K562 (cell line): ENCODE results near the gene SOD1. TPM values are rescaled to one million over a fixed set of nuclear protein-coding genes. Genes with fewer than 3 reads are reported as not detected.

Source experiments
- ATAC-seq: fragments of 200-7000 bp; cut with Tn5 transposase; 3 replicates; pipeline ENCODE4 v1.9.1; 2020; ENCODE audit warnings: moderate library complexity
- BruUV-seq: library from RNA; stranded (reverse); fragments of 400-500 nt; replicated peaks from 2 replicates; lab custom pipeline; 2021; lab: Mats Ljungman, UMichigan
- CTCF ChIA-PET: fragments of 300-600 bp; formaldehyde crosslinking; extraction: SDS; loops from one replicate; lab custom pipeline; 2021; ENCODE audit warnings: low intra/inter-chr PET ratio; lab: Yijun Ruan, JAX
- POLR2A ChIA-PET: fragments of 300-600, 350-650 bp; sonication (Branson Sonifier 250); formaldehyde crosslinking; extraction: SDS; loops from one replicate; lab custom pipeline; 2021; ENCODE audit warnings: antibody characterized with exemption, inconsistent platforms; lab: Yijun Ruan, JAX
- DNase-seq, 4 experiments: peaks; one replicate each; pipeline versions ENCODE4 v3.0.0 to v3.0.0-alpha.2; 2011 to 2018; ENCODE audit warnings: low spot score in 3 of 4, mixed read lengths in 3 of 4; ENCODE audit errors: extremely low read depth in 1 of 4
- FAIRE-seq: peaks from 2 replicates; lab custom pipeline; 2011; peaks lifted over from hg19 to GRCh38; lab: Jason Lieb, UNC
- H2AFZ ChIP-seq: 2 replicates; pipeline ENCODE4 v1.6.0; 2011; ENCODE audit warnings: low read depth, low read length, control low read depth, inconsistent platforms
- H3K27ac ChIP-seq: fragments of 200-600 bp; 3 replicates; pipeline ENCODE4 v1.8.0; 2011; ENCODE audit warnings: low read depth, mild to moderate bottlenecking, control low read depth, inconsistent platforms, low read length, moderate library complexity, mixed read lengths; ENCODE audit errors: extremely low read depth
- H3K27me3 ChIP-seq, 2 experiments: fragments of 300-600 bp in 1 of 2; 2 replicates in 1 of 2; 3 replicates in 1 of 2; pipeline versions ENCODE4 v1.6.0 to v1.8.0; 2011; ENCODE audit warnings: inconsistent platforms in 2 of 2, low read length in 2 of 2, mild to moderate bottlenecking in 1 of 2, mixed read lengths in 1 of 2, moderate library complexity in 1 of 2; ENCODE audit not compliant: control insufficient read depth in 2 of 2, insufficient read depth in 2 of 2
- H3K36me3 ChIP-seq: fragments of 300-600 bp; 3 replicates; pipeline ENCODE4 v1.8.0; 2011; ENCODE audit warnings: mild to moderate bottlenecking, low read length, inconsistent platforms; ENCODE audit not compliant: control insufficient read depth, insufficient read depth
- H3K4me1 ChIP-seq, 2 experiments: fragments of 200-600 bp in 1 of 2; replicated peaks in 1 of 2; 2 replicates in 1 of 2; 3 replicates in 1 of 2; pipeline versions ENCODE4 v1.5.1 to v1.8.0; 2011; ENCODE audit warnings: inconsistent platforms in 2 of 2, low read length in 2 of 2, mild to moderate bottlenecking in 1 of 2, mixed read lengths in 1 of 2, moderate library complexity in 1 of 2; ENCODE audit not compliant: control insufficient read depth in 2 of 2, insufficient read depth in 2 of 2
- H3K4me2 ChIP-seq: 2 replicates; pipeline ENCODE4 v1.6.1; 2011; ENCODE audit warnings: low read length, control low read depth, inconsistent platforms, mixed read lengths; ENCODE audit not compliant: insufficient read depth
- H3K4me3 ChIP-seq: fragments of 200-600 bp; sonication (generic), shearing (Covaris generic); 2 replicates; pipeline ENCODE4 v1.5.1; 2016; ENCODE audit warnings: control low read depth, inconsistent platforms
- H3K79me2 ChIP-seq: fragments of 200-600 bp; 3 replicates; pipeline ENCODE4 v1.8.0; 2011; ENCODE audit warnings: low read length, inconsistent platforms; ENCODE audit not compliant: control insufficient read depth, insufficient read depth
- H3K9ac ChIP-seq, 2 experiments: 2 replicates each; pipeline versions ENCODE4 v1.6.0 to v1.6.1; 2011; ENCODE audit warnings: low read depth in 2 of 2, low read length in 2 of 2, control low read depth in 1 of 2, inconsistent platforms in 1 of 2, mild to moderate bottlenecking in 1 of 2, mixed read lengths in 1 of 2; ENCODE audit not compliant: insufficient read depth in 1 of 2
- H3K9me1 ChIP-seq: one replicate; pipeline ENCODE4 v1.6.0; 2011; ENCODE audit warnings: inconsistent platforms, mild to moderate bottlenecking, low read length, moderate library complexity; ENCODE audit not compliant: control insufficient read depth, insufficient read depth
- H3K9me3 ChIP-seq: replicated peaks from 2 replicates; pipeline ENCODE4 v1.5.1; 2011; ENCODE audit warnings: low read depth, low read length, inconsistent platforms; ENCODE audit not compliant: control insufficient read depth, insufficient read depth
- H4K20me1 ChIP-seq: replicated peaks from 2 replicates; pipeline ENCODE4 v1.6.1; 2011; ENCODE audit warnings: low read length, inconsistent platforms, mixed read lengths; ENCODE audit not compliant: control insufficient read depth, insufficient read depth
- ADNP ChIP-seq: fragments of 200-800 bp; sonication (Bioruptor generic); IDR thresholded peaks from 2 replicates; pipeline ENCODE4 v1.6.1; 2016; ENCODE audit warnings: missing genetic modification characterization, missing compliant biosample characterization
- ATF3 ChIP-seq, 2 experiments: fragments of 450-650 bp in 1 of 2; sonication (generic) in 1 of 2; formaldehyde crosslinking in 1 of 2; IDR thresholded peaks in 1 of 2; conservative IDR thresholded peaks in 1 of 2; 2 replicates each; pipeline versions ENCODE4 v1.6.1 to v1.8.1; 2016 to 2023; ENCODE audit warnings: mild to moderate bottlenecking in 2 of 2, moderate library complexity in 2 of 2, inconsistent platforms in 1 of 2, missing genetic modification reagents in 1 of 2
- MLLT1 ChIP-seq, 2 experiments: fragments of 450-650 bp; IDR thresholded peaks; 2 replicates each; pipeline ENCODE4 v1.6.1; 2016
- POLR2A ChIP-seq: fragments of 450-650 bp; conservative IDR thresholded peaks from 2 replicates; pipeline ENCODE4 v1.6.1; 2016
- PPARD ChIP-seq: fragments of 250-450 bp; sonication (Bioruptor Pico); IDR thresholded peaks from 2 replicates; pipeline ENCODE4 v1.8.0; 2022; ENCODE audit warnings: inconsistent platforms, mild to moderate bottlenecking, moderate library complexity
- SMC3 ChIP-seq: conservative IDR thresholded peaks from 2 replicates; pipeline ENCODE4 v1.6.1; 2011; ENCODE audit warnings: low read depth, low read length, improper control_type of control experiment; ENCODE audit not compliant: insufficient read depth
- WGBS: fragments of 100-300 bp; shearing (Covaris generic); methylation state at CpG from one replicate; pipeline ENCODE4 v1.1.6; 2016; ENCODE audit warnings: low coverage, mixed read lengths; ENCODE audit not compliant: insufficient coverage; ENCODE audit errors: missing lambda C conversion rate; 5-methylcytosine and 5-hydroxymethylcytosine counted together
- in situ Hi-C: fragments of 300-500 bp; cut with MboI; formaldehyde crosslinking; loops from 4 replicates; pipeline ENCODE4 v1.15.0; 2018; ENCODE audit warnings: inconsistent platforms, mixed read lengths
- intact Hi-C: fragments of 100-400 bp; cut with micrococcal nuclease; formaldehyde crosslinking; loops from 2 replicates; pipeline ENCODE4 v1.14.2; 2022
- polyA plus RNA-seq, 8 experiments: library from polyadenylated mRNA; depleted of rRNA in 4 of 8; stranded (reverse) in 5 of 8; unstranded in 3 of 8; fragments of >200 nt; fragmentation: Nextera tagmentation in 2 of 8; fragmentation: Illumina TruSeq in 1 of 8; extraction: Ambion mirVana in 2 of 8; extraction: Trizol in 1 of 8; gene quantifications; 2 replicates each; pipeline versions ENCODE4 v1.2.1 to v1.2.3, GENCODE V29; 2011 to 2014; ENCODE audit warnings: inconsistent platforms in 1 of 8, missing spikeins in 1 of 8
- total RNA-seq, 7 experiments: library from RNA; depleted of rRNA in 6 of 7; stranded (reverse); fragments of >200 nt in 6 of 7; fragmentation: Illumina TruSeq in 2 of 7; extraction: Trizol in 2 of 7; gene quantifications; 2 replicates each; pipeline versions ENCODE4 v1.2.1 to v1.2.3, GENCODE V29; 2011 to 2021; ENCODE audit warnings: low replicate concordance in 1 of 7

Gene SOD1
- total and polyA plus RNA-seq, 9 of the 15 experiments (the other 6 are each of a cell fraction or from before 2014, with no cell fraction given): 452 to 1,409 (median 633) TPM

GRCh38 chr21:31667132-31667531, 7.6 kb downstream of the SOD1 start:
- no peak for ATAC-seq
- CTCF ChIA-PET: no interaction called here
- no TSS peak for BruUV-seq
- 0 out of 2 replicates have a peak, but pooled peaks have one; percentile 24 for TF ChIP-seq POLR2A
- no peak for TF ChIP-seq PPARD (CRISPR knock-in tag)
- peak; percentile 30; the same call in 1 of the 2 replicates for TF ChIP-seq ATF3 (IDR thresholded peaks at IDR 0.05)
- no peak for TF ChIP-seq ATF3 (CRISPR knock-in tag; conservative IDR thresholded peaks at IDR 0.05)
- no peak for TF ChIP-seq ADNP
- no peak for TF ChIP-seq SMC3
- TF ChIP-seq MLLT1 (IDR thresholded peaks at IDR 0.05): no peak
- Histone ChIP-seq H2AFZ (no peak overlapping the region), H3K9me3 (no peaks in the 10 kb centered on the region), H3K9ac (no peak overlapping the region), H3K27ac (no peak overlapping the region), H3K36me3 (peaks cover 93% of the 10 kb centered on the region), H3K79me2 (peaks cover 42% of the 10 kb centered on the region), H4K20me1 (peaks cover 10% of the 10 kb centered on the region; the same call in 1 of the 2 replicates), H3K9me1 (no peaks in the 10 kb centered on the region), H3K27me3 (no peaks in the 10 kb centered on the region), H3K4me1 (peaks cover 8 to 14% of the 10 kb centered on the region in 2 experiments; a peak in 4 of 5 replicates), H3K4me3 (no peak overlapping the region), H3K4me2 (no peak overlapping the region)
- in situ Hi-C loops: no loop called here
- intact Hi-C loops: no loop called here
- DNase-seq: no peak
- no peak for FAIRE-seq
- 85% methylated on average over 5 of the region's 5 CpGs for WGBS
- POLR2A ChIA-PET: interaction anchor here (0.9 to 1.7 kb wide), 4 partner anchors 8 to 47 kb away, joined by 3 to 6 read pairs (median 4); no protein-coding TSS in a partner anchor
